Cardiac septum (tissue), 1 donor: ENCODE measurements around the gene NEK5. TPM values are rescaled to one million over a fixed set of nuclear protein-coding genes. Genes with fewer than 3 reads are reported as not detected.
"Not testable (repeated sequence)": the region's sequence is repeated elsewhere in the genome, so short reads cannot be mapped to it uniquely, and the experiment has no call there.

Experiments used
- DNase-seq: peaks from one replicate; pipeline ENCODE4 v3.0.0-alpha.2; 2020; ENCODE audit warnings: low spot score
- intact Hi-C: fragments of 100-400 bp; cut with DNase I; formaldehyde crosslinking; loops from one replicate; pipeline ENCODE4 v1.14.0; 2022
- total RNA-seq: library from RNA; stranded (reverse); fragmentation: NEBNext Ultra II Directional; extraction: Animal tissue kit (Norgen Biotek cat#: 25700); gene quantifications from one replicate; pipeline ENCODE4 v1.2.1, GENCODE V29; 2021
- donor health status: DM: no; HTN: no; CAD: no.

NEK5 gene
- total RNA-seq, 1 donor from 2014 or later: 0.67 TPM

DNA sequence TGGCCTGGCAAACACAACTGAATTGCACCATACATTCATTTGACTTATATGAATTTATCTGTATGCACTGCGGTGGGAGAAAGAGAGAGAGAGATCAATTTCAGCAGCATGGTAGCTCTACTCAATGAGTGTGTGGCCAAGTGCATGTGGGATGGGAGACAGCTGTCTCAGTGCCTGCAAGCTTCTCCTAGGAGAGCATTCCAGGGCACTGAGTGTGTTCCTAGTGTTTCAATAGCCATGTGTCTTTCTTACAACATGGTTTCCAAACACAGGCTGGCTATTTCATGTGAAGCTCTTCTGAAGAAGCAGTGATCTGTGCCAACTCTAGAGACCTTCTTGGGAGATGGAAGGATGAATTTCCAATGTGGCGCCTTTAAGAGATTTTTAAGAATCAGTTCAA lies 43.5 kb downstream of the NEK5 start:
- DNase-seq: no peak
- intact Hi-C loops: no loop called here

DNA sequence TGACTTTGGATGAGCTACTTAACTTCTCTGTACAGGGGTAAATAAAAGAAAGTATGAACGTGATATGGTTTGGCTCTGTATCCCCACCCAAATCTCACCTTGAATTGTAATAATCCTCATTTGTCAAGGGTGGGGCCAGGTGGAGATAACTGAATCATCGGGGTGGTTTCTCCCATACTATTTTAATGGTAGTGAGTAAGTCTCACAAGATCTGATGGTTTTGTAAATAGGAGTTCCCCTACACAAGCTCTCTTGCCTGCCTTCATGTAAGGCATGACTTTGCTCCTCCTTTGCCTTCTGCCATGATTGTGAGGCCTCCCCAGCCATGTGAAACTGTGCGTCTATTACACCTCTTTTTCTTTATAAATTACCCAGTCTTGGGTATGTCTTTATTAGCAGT lies 43.9 kb downstream of the NEK5 start:
- intact Hi-C loops, DNase-seq: not testable (repeated sequence)

DNA sequence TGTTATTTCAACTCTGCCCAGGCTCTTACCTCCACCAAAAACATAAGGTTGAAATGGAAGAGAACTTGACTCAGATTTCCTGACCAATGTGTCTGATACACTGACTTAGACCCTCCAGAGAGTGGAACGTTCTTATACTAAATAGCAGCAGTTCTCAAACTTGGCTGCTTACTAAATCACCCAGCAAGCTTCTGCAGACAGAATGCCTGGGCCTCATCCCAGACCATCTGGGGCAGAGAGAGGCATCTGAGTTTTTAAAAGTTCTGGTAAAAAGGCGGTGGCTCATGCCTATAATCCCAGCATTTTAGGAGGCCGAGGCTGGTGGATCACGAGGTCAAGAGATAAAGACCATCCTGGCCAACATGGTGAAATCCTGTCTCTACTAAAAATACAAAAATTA lies 46.3 kb downstream of the NEK5 start:
- no peak for DNase-seq
- intact Hi-C loops: no loop called here

DNA sequence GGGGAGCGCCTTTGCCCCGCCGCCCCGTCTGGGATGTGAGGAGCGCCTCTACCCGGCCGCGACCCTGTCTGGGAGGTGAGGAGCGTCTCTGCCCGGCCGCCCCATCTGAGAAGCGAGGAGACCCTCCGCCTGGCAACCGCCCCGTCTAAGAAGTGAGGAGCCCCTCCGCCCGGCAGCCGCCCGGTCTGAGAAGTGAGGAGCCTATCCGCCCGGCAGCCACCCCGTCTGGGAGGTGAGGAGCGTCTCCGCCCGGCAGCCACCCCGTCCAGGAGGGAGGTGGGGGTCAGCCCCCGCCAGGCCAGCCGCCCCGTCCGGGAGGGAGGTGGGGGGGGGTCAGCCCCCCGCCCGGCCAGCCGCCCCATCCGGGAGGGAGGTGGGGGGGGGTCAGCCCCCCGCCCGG lies 49.0 kb downstream of the NEK5 start:
- DNase-seq, intact Hi-C loops: not testable (repeated sequence)

DNA sequence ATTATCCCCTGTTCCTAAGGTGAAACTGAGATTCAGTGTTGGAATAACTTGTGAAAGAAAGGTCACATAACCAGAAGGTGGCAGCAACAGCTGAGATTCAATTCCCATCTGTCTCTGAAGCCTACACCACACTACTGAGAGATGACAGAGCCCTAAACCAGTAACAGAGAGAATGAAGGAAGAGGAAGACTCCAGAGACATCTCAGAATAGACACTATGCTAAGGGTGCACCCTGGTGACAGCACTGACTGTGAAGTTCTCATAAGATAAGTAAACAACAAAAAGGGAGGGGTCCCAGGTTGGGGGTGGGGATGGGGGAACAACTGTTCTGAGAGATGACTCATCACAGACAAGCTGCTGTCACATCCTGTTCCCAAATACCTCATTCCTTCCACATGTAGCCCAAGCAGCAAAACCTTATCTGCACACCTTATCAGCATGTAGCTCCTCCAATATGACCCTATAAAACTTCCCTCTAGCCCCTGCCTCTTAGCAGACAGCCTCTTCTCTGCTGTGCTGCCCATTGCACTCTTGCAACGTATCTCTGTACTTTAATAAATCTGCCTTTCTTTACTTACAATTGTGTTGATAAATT lies 57.8 kb downstream of the NEK5 start:
- intact Hi-C loops: loop anchor here (2.0 kb wide), 1 partner anchor 56 kb away; no protein-coding TSS in a partner anchor
- DNase-seq: no peak

- intact Hi-C loops: loop anchor here (10.0 kb wide), 1 partner anchor 62 kb away; no protein-coding TSS in a partner anchor
- DNase-seq: no peak
Observed at GRCh38 chr13:52067237-52067636, 61.6 kb downstream of the NEK5 start.

DNA sequence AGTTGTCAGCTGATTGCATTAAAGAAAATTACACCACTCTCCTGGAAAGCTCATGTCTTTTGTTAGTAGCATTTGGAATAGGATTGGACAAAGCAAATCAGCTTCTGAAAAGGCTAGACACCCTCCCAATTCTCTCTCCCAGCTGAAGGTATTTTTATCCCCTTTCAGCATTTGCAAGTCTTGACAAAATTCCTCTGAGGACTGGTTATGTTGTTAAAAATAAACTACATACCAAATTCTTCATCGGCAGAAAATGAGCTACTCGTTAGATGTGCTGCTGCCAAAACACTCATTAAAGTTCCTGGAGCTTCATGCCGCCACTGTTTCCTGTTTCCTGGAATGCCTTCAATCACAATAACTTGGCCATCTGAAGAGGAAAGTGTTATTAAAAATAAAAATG lies 67.3 kb downstream of the NEK5 start:
- DNase-seq: no peak
- intact Hi-C loops: loop anchor here (5.0 to 10.0 kb wide), 2 partner anchors 57 to 131 kb away; no protein-coding TSS in a partner anchor

DNA sequence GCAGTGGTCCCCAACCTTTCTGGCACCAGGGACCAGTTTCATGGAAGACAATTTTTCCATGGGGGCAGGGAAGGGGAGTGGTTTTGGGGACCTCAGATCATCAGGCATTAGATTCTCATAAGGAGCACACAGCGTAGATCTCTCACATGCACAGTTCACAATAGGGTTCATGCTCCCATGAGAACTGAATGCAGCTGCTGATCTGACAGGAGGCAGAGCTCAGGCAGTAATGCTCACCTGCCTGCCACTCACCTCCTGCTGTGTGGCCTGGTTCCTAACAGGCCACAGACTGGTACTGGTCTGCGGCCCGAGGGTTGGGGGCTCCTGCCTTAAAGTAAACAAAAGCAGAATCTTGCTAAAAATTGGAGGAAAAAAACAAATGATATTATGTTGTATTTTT lies 67.8 kb downstream of the NEK5 start:
- DNase-seq: not testable (repeated sequence)
- intact Hi-C loops: loop anchor here (5.0 to 10.0 kb wide), 2 partner anchors 56 to 131 kb away; no protein-coding TSS in a partner anchor

GRCh38 chr13:52053460-52053859 lies 75.4 kb downstream of the NEK5 start:
- DNase-seq: no peak
- intact Hi-C loops: no loop called here

DNA sequence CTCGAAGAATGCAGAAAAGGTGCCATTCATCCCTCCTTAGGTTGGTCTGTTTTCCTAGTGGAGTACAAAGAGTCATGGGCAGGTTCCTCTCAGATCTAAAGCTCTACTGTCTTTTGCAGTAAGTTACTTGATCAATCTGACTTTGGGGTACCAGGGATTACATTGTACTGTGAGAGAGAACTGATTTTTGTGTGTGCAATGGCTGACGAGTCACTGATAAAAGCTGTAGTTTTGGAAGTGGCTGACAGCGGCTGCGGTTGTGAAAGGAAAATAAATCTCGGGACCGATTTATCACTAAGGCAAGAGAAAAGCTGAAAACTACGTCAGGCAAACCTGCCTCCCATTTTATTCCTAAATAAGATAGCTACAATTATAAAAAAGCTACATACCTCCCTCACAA lies 77.5 kb downstream of the NEK5 start:
- no peak for DNase-seq
- intact Hi-C loops: no loop called here

GRCh38 chr13:52048516-52048915 lies 80.4 kb downstream of the NEK5 start:
- intact Hi-C loops: no loop called here
- DNase-seq: no peak

GRCh38 chr13:52047463-52047862 lies 81.4 kb downstream of the NEK5 start:
- intact Hi-C loops: no loop called here
- DNase-seq: no peak

DNA sequence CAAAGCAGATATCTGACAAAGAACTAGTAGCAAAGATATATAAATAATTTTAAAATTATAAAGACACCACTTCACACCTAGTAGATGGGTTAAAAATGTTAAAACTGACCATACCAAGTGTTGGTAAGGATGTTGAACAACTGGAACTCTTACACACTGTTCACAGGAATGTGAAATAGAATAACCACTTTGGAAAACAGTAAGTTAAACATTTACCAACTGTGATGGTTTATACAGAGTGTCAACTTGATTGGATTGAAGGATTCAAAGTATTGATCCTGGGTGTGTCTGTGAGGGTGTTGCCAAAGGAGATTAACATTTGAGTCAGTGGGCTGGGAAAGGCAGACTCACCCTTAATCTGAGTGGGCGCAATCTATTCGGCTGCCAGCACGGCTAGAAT lies 85.2 kb downstream of the NEK5 start:
- intact Hi-C loops: no loop called here
- no peak for DNase-seq

DNA sequence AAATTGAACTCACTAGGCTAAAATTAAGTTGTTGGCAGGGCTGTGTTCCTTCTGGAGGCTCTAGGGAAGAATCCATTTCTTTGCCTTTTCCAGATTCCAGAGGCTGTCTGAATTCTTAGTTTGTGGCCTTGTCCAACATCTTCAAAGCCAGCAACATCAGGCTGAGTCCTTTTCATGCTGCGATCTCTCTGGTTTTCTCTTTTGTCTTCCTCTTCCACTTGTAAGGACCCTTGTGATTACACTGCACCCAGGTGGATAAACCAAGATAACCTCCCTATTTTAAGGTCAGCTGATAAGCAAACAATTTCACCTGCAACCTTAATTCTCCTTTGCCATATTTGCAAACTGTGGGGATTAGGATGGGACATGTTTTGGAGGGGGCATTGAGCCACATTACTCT lies 92.8 kb downstream of the NEK5 start:
- intact Hi-C loops: no loop called here
- no peak for DNase-seq

- no peak for DNase-seq
- intact Hi-C loops: no loop called here
Observed at GRCh38 chr13:52034616-52035226, 94.2 kb downstream of the NEK5 start.

GRCh38 chr13:52033039-52033438 lies 95.8 kb downstream of the NEK5 start:
- intact Hi-C loops: no loop called here
- DNase-seq: no peak

GRCh38 chr13:52030401-52030800 lies 98.5 kb downstream of the NEK5 start:
- DNase-seq, intact Hi-C loops: not testable (repeated sequence)

- DNase-seq: no peak
- intact Hi-C loops: no loop called here
Observed at GRCh38 chr13:52029569-52029968, 99.3 kb downstream of the NEK5 start.

- no peak for DNase-seq
- intact Hi-C loops: no loop called here
Observed at GRCh38 chr13:52027832-52028231, 101.0 kb downstream of the NEK5 start.

DNA sequence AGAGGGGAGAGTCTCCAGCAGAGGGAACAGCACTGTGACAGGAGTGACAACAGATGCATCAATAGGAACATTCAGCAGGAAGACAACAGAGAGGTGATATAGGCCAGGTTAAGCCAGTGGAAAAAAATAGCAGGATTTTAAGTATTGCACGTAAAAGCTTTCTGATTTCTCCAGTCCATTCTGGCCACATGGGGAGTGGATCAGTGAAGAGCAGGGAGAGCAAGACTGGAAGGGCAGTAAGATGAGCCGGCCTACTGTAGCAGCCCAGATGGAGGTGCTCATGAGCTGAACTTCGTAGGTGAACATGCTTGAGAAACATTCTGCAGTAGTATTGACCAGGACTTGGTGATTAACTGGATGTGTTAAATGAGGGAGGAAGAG lies 102.6 kb downstream of the NEK5 start:
- intact Hi-C loops: no loop called here

GRCh38 chr13:52025475-52026245 lies 103.2 kb downstream of the NEK5 start:
- intact Hi-C loops: no loop called here
- DNase-seq: no peak

More for the DNA sequence above, 102.6 kb downstream of the NEK5 start:
- no peak for DNase-seq
